Rectal smooth muscle tissue (tissue), 1 donor: Measurements from ENCODE around the gene NT5E.

Experiments
- H3K27ac ChIP-seq: one replicate; pipeline ENCODE4 v1.7.0; 2013; ENCODE audit warnings: low read depth, low read length, inconsistent platforms
- H3K27me3 ChIP-seq: one replicate; pipeline ENCODE4 v1.7.0; 2013; ENCODE audit warnings: low read length; ENCODE audit not compliant: control insufficient read depth, insufficient read depth
- H3K36me3 ChIP-seq: one replicate; pipeline ENCODE4 v1.7.0; 2013; ENCODE audit warnings: low read length; ENCODE audit not compliant: control insufficient read depth, insufficient read depth
- H3K4me1 ChIP-seq: one replicate; pipeline ENCODE4 v1.7.0; 2013; ENCODE audit warnings: low read length; ENCODE audit not compliant: control insufficient read depth, insufficient read depth
- H3K4me3 ChIP-seq: one replicate; pipeline ENCODE4 v1.7.0; 2013; ENCODE audit warnings: low read length
- H3K9ac ChIP-seq: one replicate; pipeline ENCODE4 v1.7.0; 2013; ENCODE audit warnings: low read length

Gene NT5E

DNA sequence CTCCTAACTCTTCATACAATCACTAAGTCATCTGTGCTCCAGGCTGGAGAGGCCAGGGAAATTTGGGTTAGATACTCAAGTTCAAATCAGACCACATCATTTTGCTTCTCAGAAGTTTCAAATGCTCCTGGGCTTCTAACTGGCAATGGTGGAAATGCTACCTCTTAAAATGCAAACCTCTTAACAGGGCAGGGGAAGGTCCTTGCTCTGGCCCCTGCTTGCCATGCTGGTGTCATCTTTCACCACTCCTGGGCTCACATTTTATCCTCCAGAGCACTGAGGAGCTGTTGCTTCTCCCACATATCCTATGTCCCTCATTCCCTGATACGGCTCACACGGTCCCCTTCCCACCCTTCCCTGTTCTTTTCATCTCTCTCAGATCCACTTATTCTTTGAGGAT is 41.8 kb upstream of the NT5E start:
- Histone ChIP-seq H3K36me3 (no peaks in the 10 kb centered on the region), H3K4me3 (no peak overlapping the region), H3K9ac (no peak overlapping the region), H3K27ac (no peak overlapping the region), H3K27me3 (no peaks in the 10 kb centered on the region), H3K4me1 (no peaks in the 10 kb centered on the region)

DNA sequence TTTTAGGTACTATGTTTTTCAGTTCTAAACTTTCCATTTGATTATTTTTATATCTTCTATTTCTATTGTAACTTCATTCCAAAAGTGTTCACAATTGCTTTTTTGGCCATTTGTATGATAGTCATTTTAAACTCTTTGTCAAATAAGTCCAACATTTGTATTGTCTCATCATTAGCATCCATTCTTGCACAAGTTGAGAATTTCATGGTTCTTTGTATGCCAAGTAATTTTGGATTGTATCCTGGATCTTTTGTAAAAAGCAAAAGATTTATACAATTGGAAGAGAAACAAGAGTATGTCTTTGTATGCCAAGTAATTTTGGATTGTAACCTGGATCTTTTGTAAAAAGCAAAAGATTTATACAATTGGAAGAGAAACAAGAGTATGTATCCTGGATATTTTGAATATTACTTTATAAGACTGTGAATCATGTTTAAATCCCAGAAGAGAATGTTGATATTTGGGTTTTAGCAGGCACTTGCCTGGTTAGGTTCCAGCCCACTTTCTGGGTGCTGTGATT is 36.9 kb upstream of the NT5E start:
- H3K27ac ChIP-seq, result no peak overlapping the region
- no peak overlapping the region for H3K4me3 ChIP-seq
- H3K36me3 ChIP-seq, result no peaks in the 10 kb centered on the region
- no peaks in the 10 kb centered on the region for H3K27me3 ChIP-seq
- H3K9ac ChIP-seq, result no peak overlapping the region
- H3K4me1 ChIP-seq, result no peaks in the 10 kb centered on the region

DNA sequence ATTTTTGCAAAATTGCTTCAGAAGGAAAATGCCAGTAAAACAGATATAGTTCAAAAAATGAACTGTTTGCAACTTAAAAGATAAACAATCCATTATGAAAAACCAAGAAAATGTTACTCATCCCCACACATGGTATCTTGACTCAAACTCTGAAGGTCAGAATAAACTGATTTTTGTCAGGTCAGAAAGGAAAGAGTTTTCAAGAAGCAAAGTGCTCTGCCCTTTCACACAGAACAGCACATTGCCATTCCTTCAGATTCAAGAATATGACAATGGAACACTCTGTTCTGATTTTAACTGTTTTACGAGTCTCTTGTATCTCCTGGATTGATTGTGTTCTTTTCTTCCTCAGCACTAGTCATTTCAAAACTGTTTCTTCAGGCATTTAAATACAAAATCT is 33.8 kb upstream of the NT5E start:
- H3K4me3 ChIP-seq, result no peak overlapping the region
- no peak overlapping the region for H3K9ac ChIP-seq
- H3K36me3 ChIP-seq, result no peaks in the 10 kb centered on the region
- H3K27me3 ChIP-seq, result no peaks in the 10 kb centered on the region
- no peak overlapping the region for H3K27ac ChIP-seq
- H3K4me1 ChIP-seq, result peaks cover 2% of the 10 kb centered on the region

DNA sequence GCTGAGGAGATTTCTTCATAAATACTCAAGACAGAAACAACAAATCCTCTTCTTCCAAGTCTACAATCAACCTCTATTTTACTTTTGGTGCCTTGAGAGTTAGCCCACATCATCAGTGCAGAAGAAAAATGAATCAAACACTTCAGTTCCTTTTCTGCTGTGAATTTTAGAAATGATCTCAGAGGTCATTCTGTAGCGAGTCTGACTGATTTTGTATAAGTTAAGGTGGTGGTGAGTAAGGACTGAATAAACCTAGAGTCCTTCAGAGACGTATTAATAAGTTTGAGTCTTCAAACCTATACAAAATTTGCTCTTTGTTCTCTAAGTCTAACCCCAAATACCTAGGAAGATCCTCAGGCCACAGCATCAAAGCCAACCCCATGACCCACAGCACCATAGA is 33.1 kb upstream of the NT5E start:
- no peak overlapping the region for H3K27ac ChIP-seq
- no peak overlapping the region for H3K9ac ChIP-seq
- peaks cover 2% of the 10 kb centered on the region for H3K4me1 ChIP-seq
- H3K36me3 ChIP-seq, result no peaks in the 10 kb centered on the region
- H3K4me3 ChIP-seq, result no peak overlapping the region
- no peaks in the 10 kb centered on the region for H3K27me3 ChIP-seq

DNA sequence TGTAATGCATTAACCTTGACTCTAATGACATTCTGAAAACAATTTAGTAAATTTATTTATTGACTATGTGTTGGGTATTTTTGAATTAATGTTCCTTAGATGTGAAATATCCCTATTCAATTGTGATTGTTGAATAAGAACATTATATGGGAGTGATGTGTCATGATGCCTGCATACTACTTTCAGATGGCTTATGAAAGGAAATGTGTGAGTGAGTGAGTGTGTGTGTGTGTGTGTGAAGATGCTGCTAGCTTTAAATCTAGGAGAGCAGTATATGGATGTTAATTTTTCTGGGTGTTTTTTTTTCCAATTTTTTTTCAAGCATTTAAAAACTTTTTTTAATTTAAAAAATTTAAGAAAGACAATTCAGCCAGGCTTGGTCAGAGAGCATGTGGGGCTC is 32.5 kb upstream of the NT5E start:
- Histone ChIP-seq H3K36me3 (no peaks in the 10 kb centered on the region), H3K27ac (no peak overlapping the region), H3K9ac (no peak overlapping the region), H3K4me3 (no peak overlapping the region), H3K27me3 (no peaks in the 10 kb centered on the region), H3K4me1 (peaks cover 2% of the 10 kb centered on the region)

DNA sequence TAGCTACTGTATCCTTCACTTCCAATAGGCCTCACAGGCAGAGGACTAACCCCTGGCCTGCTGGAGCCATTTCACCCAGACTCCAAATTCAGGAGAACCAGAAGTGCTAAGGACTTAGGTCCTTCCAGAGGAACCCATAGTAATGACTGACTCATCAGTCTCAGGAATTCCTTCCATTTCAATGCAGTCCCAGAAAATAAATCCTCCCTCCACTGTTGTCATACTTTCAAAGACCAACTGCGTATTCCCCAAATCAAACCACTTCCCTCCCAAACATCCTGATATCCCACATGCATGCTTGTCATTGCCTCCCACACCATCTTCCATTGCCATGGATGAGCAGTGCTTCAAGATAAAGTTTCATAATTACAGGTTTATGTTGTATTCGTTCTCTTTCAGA is 31.8 kb upstream of the NT5E start:
- H3K4me3 ChIP-seq, result no peak overlapping the region
- H3K36me3 ChIP-seq, result no peaks in the 10 kb centered on the region
- H3K27me3 ChIP-seq, result no peaks in the 10 kb centered on the region
- no peak overlapping the region for H3K27ac ChIP-seq
- peaks cover 2% of the 10 kb centered on the region for H3K4me1 ChIP-seq
- H3K9ac ChIP-seq, result no peak overlapping the region

DNA sequence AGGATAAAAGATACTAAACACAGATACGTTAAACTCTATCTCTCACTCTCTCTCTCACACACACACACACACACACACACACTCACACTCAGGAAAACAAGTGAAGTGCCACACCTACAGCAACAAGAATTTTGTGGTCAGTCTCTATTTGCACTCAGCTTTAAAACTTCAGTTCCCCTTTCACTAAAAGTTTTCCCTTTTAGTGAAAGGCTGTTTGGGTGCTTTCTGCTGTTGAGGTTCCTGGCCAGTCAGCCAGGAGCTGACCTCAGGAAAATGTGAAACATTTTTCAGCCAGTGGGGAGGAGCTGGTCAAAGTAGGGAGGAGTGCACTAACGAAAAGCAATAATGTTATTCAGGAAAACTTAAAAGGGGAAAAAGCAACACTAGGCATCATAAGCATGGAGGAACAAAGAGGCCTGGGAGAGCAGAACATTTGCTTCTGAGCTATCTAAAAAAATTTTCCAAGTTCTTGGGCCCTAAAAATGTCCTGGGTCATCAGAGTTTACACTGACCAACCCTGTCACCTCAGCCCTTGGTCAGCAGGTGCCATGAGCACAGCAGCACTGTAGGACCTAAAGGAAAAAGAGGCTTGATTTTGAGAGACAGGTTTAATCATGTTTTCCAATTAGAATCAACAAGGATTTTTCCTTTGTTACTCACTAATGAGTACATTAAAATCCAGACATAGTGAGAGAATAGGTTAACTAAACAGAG is 30.7 kb upstream of the NT5E start:
- Histone ChIP-seq H3K27ac (no peak overlapping the region), H3K9ac (no peak overlapping the region)

DNA sequence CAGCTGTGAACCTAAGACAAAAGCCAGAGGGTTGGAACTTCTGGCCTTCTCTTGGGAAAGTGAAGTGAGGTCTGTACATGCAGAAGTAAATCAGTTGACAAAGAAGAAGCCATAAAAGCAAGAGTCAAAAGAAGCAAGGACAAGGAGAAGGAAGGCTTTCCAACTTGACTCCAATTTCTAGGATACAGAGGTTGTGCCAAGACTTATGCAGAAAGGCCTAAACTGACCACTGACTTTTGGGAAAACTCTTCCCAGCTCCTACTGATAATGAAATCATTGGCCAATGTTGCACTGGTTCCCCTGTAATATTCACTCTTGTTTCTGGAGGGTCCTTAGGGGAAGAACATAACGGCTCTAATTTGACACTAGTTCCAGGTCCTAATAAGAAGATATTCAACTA is 29.3 kb upstream of the NT5E start:
- Histone ChIP-seq H3K27me3 (no peaks in the 10 kb centered on the region), H3K4me3 (no peak overlapping the region), H3K9ac (no peak overlapping the region), H3K36me3 (no peaks in the 10 kb centered on the region), H3K27ac (no peak overlapping the region), H3K4me1 (peaks cover 2% of the 10 kb centered on the region)

More for the DNA sequence above, 30.7 kb upstream of the NT5E start:
- no peaks in the 10 kb centered on the region for H3K36me3 ChIP-seq
- no peaks in the 10 kb centered on the region for H3K27me3 ChIP-seq
- peaks cover 2% of the 10 kb centered on the region for H3K4me1 ChIP-seq
- H3K4me3 ChIP-seq, result no peak overlapping the region

DNA sequence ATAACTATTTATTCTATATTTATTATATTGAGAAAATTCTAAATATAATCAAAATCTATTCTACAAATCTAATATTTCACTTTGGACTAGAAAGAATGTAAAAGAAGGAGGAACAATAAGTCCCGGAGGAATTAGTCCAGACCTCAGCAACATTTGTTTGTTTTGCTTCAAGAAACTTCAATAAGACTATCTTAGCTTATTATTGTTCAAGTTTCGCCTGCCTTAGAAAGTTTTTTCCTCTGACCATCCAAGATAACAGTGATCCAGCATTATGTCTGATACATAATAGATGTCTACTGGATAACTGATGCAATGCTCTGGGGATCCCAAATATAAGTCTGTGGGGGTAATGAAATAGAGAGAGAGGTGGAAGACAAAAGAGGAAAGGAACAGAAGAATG is 28.7 kb upstream of the NT5E start:
- H3K27me3 ChIP-seq, result no peaks in the 10 kb centered on the region
- no peak overlapping the region for H3K27ac ChIP-seq
- no peak overlapping the region for H3K9ac ChIP-seq
- peaks cover 2% of the 10 kb centered on the region for H3K4me1 ChIP-seq
- no peak overlapping the region for H3K4me3 ChIP-seq
- H3K36me3 ChIP-seq, result no peaks in the 10 kb centered on the region

DNA sequence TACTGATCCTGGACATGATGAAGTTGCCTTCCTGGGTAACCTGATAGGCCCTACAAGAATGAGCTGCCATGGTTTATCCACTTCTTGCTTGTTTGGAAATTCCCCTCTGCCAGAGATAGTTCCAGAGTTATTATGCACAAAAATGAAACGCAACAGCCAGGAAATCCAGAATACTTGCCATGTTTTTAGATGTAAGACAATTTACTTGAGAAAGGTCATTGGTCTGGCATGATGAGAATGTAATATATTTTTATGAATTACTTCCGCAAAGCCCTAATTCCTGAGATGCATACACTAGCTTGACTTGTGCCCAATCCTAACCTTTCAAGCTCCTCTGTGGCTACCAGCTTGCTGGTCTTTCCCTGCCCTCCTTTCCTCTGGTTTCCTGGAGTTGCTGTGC is 27.9 kb upstream of the NT5E start:
- Histone ChIP-seq H3K27ac (no peak overlapping the region), H3K4me1 (peaks cover 2% of the 10 kb centered on the region), H3K4me3 (no peak overlapping the region), H3K27me3 (no peaks in the 10 kb centered on the region), H3K9ac (no peak overlapping the region), H3K36me3 (no peaks in the 10 kb centered on the region)

DNA sequence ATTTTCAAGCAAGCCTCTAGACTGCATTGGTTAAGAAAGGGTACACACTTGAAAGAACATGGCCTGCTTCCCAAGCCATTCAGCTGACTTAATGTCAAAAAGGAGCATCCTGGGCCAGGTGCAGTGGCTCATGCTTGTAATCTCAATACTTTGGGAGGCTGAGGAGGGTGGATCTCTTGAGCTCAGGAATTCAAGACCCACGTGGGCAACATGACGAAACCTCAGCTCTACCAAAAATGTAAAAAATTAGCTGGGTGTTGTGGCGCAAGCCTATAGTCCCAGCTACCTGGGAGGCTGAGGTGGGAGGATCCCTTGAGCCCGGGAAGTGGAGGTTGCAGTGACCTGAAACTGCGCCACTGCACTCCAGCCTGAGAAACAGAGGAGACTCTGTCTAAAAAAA is 26.9 kb upstream of the NT5E start:
- H3K27me3 ChIP-seq, result no peaks in the 10 kb centered on the region
- no peak overlapping the region for H3K4me3 ChIP-seq
- H3K36me3 ChIP-seq, result no peaks in the 10 kb centered on the region
- H3K9ac ChIP-seq, result no peak overlapping the region
- H3K27ac ChIP-seq, result no peak overlapping the region
- H3K4me1 ChIP-seq, result peaks cover 2% of the 10 kb centered on the region

DNA sequence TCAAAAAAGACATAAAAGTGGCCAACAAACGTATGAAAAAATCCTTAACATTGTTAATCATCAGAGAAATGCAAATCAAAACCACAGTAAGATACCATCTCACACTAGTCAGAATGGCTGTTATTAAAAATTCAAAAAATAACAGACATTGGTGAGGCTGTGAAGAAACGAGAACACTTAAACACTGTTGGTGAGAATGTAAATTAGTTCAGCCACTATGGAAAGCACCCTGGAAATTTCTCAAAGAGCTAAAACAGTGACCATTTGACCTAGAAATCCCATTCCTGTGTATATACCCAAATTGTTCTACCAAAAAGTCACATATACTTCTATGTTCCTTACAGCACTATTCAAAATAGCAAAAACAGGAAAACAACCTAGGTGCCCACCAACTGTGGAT is 24.9 kb upstream of the NT5E start:
- H3K4me1 ChIP-seq, result no peaks in the 10 kb centered on the region
- no peaks in the 10 kb centered on the region for H3K27me3 ChIP-seq

DNA sequence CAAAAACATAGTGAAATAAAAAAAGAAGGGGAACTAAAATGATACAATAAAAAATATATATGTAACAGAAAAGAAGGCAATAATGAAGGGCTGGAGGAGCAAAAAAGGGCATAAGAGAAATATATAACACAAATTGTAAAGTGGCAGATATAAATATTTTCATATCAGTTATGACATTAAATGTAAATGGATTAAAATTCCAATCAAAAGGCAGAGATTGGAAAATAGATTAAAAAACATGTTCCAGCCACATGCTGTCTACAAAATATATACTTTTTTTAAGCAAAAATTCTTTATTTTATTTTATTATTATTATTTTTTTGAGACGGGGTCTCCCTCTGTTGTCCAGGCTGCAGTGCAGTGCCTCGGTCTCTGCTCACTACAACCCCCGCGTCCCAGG is 23.9 kb upstream of the NT5E start:
- Histone ChIP-seq H3K4me1 (no peaks in the 10 kb centered on the region), H3K36me3 (no peaks in the 10 kb centered on the region), H3K9ac (no peak overlapping the region), H3K27me3 (no peaks in the 10 kb centered on the region), H3K27ac (no peak overlapping the region), H3K4me3 (no peak overlapping the region)

More for the DNA sequence above, 24.9 kb upstream of the NT5E start:
- no peak overlapping the region for H3K4me3 ChIP-seq
- H3K9ac ChIP-seq, result no peak overlapping the region
- H3K27ac ChIP-seq, result no peak overlapping the region
- no peaks in the 10 kb centered on the region for H3K36me3 ChIP-seq
